ENCODE data around the gene PLA2G15. TPM values are rescaled to one million over a fixed set of nuclear protein-coding genes. Genes with fewer than 3 reads are reported as not detected.
A peak's percentile ranks its signal among the peaks of the same experiment; 100 is the strongest.

Gene PLA2G15
- total RNA-seq, 1 donor from 2014 or later = 29.6 TPM

GRCh38 chr16:68296291-68296690, 51.1 kb downstream of the PLA2G15 start:
- H3K9me3 Mint-ChIP-seq (ENCODE audit: low read depth) = no peaks in the 10 kb centered on the region
- no peak overlapping the region for H3K4me3 Mint-ChIP-seq (ENCODE audit: unreplicated experiment)
- TF ChIP-seq CTCF (IDR thresholded peaks at IDR 0.05) = no peak
- H3K27ac Mint-ChIP-seq (ENCODE audit: unreplicated experiment) = no peak overlapping the region
- peaks cover 45% of the 10 kb centered on the region for H3K36me3 Mint-ChIP-seq (ENCODE audit: low read depth)
- H3K27me3 Mint-ChIP-seq (ENCODE audit: low read depth) = no peaks in the 10 kb centered on the region
- peaks cover 33% of the 10 kb centered on the region for H3K4me1 Mint-ChIP-seq (ENCODE audit: low read depth)
- no peak for DNase-seq (ENCODE audit: low spot score)

- H3K9me3 Mint-ChIP-seq (ENCODE audit: low read depth) = no peaks in the 10 kb centered on the region
- no peak overlapping the region for H3K27ac Mint-ChIP-seq (ENCODE audit: unreplicated experiment)
- no peak overlapping the region for H3K4me3 Mint-ChIP-seq (ENCODE audit: unreplicated experiment)
- DNase-seq (ENCODE audit: low spot score) = no peak
- H3K27me3 Mint-ChIP-seq (ENCODE audit: low read depth) = no peaks in the 10 kb centered on the region
- H3K4me1 Mint-ChIP-seq (ENCODE audit: low read depth) = peaks cover 33% of the 10 kb centered on the region
- no peak for TF ChIP-seq CTCF (IDR thresholded peaks at IDR 0.05)
- H3K36me3 Mint-ChIP-seq (ENCODE audit: low read depth) = peaks cover 44% of the 10 kb centered on the region
These were observed 51.5 kb downstream of the PLA2G15 start for GRCh38 chr16:68296693-68297092.

GRCh38 chr16:68297908-68298307, 52.7 kb downstream of the PLA2G15 start:
- H3K27me3 Mint-ChIP-seq (ENCODE audit: low read depth) = no peaks in the 10 kb centered on the region
- H3K4me1 Mint-ChIP-seq (ENCODE audit: low read depth) = peaks cover 33% of the 10 kb centered on the region
- no peak overlapping the region for H3K4me3 Mint-ChIP-seq (ENCODE audit: unreplicated experiment)
- peak overlapping the region; percentile 27 for H3K27ac Mint-ChIP-seq (ENCODE audit: unreplicated experiment)
- H3K36me3 Mint-ChIP-seq (ENCODE audit: low read depth) = peaks cover 49% of the 10 kb centered on the region
- H3K9me3 Mint-ChIP-seq (ENCODE audit: low read depth) = no peaks in the 10 kb centered on the region
- DNase-seq (ENCODE audit: low spot score) = no peak
- no peak for TF ChIP-seq CTCF (IDR thresholded peaks at IDR 0.05)

- no peak overlapping the region for H3K4me3 Mint-ChIP-seq (ENCODE audit: unreplicated experiment)
- no peak for DNase-seq (ENCODE audit: low spot score)
- H3K27me3 Mint-ChIP-seq (ENCODE audit: low read depth) = no peaks in the 10 kb centered on the region
- H3K4me1 Mint-ChIP-seq (ENCODE audit: low read depth) = peaks cover 33% of the 10 kb centered on the region
- peak overlapping the region; percentile 77 for H3K27ac Mint-ChIP-seq (ENCODE audit: unreplicated experiment)
- peaks cover 48% of the 10 kb centered on the region for H3K36me3 Mint-ChIP-seq (ENCODE audit: low read depth)
- TF ChIP-seq CTCF (IDR thresholded peaks at IDR 0.05) = no peak
- H3K9me3 Mint-ChIP-seq (ENCODE audit: low read depth) = no peaks in the 10 kb centered on the region
These were observed 53.1 kb downstream of the PLA2G15 start for GRCh38 chr16:68298312-68298711.

- Mint-ChIP-seq H3K27me3 (ENCODE audit: low read depth) (no peaks in the 10 kb centered on the region), H3K36me3 (ENCODE audit: low read depth) (peaks cover 48% of the 10 kb centered on the region), H3K9me3 (ENCODE audit: low read depth) (no peaks in the 10 kb centered on the region), H3K27ac (ENCODE audit: unreplicated experiment) (peak overlapping the region; percentile 77), H3K4me1 (ENCODE audit: low read depth) (peaks cover 33% of the 10 kb centered on the region), H3K4me3 (ENCODE audit: unreplicated experiment) (no peak overlapping the region)
- DNase-seq (ENCODE audit: low spot score) = no peak
- TF ChIP-seq CTCF (IDR thresholded peaks at IDR 0.05) = no peak
These were observed 53.9 kb downstream of the PLA2G15 start for GRCh38 chr16:68298907-68299561.

Measured in chondrocyte (in vitro differentiated cells).